HG03342 (cell line): ENCODE measurements around the gene EXOC1.
A peak's percentile ranks its signal among the peaks of the same experiment; 100 is the strongest.

Experiments
- ATAC-seq: cut with Tn5 transposase; IDR thresholded peaks from one replicate; pipeline ENCODE4 v1.9.1; 2021; ENCODE audit warnings: mild to moderate bottlenecking, moderate library complexity; ENCODE audit not compliant: unreplicated experiment

The EXOC1 gene

GRCh38 chr4:55849724-55850123 is 3.7 kb upstream of the EXOC1 start:
- ATAC-seq: no peak

GRCh38 chr4:55851885-55852284 is 1.6 kb upstream of the EXOC1 start:
- no peak for ATAC-seq

DNA sequence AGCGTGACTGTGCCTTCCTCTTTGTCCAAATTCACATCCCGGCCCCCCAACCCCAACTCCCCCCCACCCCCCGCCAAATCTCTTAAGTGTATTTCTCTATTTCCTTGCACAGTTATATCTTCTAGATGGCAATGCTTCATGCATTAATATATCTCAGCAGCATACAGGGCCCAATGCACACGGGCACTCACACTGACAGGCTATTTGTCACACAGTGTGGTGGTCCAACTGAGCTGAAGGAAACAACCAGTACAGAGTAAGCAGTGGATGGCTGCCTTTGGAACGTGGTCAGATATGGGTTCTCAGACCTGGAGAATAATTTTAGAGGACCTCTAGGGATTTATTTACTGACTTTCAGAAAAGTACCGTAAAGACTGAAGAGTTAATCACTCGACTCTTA is 681 bp downstream of the EXOC1 start:
- ATAC-seq: no peak

DNA sequence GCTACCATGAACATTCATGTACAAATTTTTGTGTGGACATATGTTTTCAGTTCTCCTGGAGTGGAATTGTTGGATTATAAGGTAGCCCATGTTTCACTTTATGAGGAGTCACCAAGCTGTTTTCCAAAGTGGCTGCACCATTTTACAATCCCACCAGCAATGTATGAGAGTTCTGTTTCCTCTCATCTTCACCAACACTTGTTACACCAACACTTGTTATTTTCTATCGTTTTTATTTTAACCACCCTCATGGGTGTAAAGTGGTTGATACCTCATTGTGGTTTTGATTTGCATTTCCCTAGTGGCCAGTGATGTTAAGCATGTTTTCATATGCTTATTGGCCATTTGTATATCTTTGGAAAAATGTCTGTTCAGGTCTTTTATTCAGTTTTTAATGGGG is 4.1 kb downstream of the EXOC1 start:
- no peak for ATAC-seq

DNA sequence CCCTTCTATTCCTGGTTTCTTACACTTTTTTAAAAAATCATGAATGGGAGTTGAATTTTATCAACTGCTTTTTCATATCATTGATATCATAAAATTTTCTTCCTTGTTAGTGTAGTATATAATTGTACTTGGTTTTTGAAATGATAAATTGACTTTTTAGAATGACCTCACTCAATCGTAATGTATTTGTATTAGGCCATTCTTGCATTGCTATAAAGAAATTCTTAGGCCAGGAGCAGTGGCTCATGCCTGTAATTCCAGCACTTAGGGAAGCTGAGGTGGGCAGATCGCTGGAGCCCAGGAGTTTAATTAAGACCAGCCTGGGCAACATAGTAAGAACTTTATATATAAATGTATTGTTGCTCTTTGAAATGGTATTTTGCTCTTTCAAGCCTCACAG is 6.3 kb downstream of the EXOC1 start:
- no peak for ATAC-seq

DNA sequence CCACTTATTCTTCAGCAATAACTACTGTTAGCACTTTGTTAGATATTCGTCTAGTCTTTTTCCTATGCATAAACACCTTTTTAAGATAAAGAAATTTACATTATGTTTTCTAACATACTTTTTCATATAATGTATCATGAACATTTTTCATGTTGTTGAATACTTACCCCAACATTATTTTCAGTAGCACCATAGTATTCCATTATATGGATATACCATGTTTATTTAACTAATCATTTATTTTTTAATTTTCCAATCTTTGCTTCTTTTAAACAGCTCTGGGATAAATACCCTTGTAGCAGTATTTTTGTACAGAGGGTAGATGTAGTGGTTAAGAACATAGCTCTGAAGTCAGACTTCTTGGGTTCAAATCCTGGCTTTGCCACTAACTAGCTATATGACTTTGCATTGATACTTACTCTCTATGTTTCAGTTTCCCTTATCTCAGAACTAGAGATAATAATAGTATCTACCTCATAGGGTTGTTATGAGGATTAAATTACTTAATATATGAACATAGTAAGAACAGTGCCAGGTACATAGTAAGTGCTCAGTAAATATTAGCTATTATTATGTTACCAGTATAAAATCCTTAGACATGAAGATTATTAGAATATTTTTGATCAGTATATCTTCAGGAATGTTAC is 11.3 kb downstream of the EXOC1 start:
- no peak for ATAC-seq

- no peak for ATAC-seq
Measured at GRCh38 chr4:55865228-55865806, 11.9 kb downstream of the EXOC1 start.

- peak; percentile 75 for ATAC-seq
Measured at GRCh38 chr4:55866290-55866907, 13.0 kb downstream of the EXOC1 start.

DNA sequence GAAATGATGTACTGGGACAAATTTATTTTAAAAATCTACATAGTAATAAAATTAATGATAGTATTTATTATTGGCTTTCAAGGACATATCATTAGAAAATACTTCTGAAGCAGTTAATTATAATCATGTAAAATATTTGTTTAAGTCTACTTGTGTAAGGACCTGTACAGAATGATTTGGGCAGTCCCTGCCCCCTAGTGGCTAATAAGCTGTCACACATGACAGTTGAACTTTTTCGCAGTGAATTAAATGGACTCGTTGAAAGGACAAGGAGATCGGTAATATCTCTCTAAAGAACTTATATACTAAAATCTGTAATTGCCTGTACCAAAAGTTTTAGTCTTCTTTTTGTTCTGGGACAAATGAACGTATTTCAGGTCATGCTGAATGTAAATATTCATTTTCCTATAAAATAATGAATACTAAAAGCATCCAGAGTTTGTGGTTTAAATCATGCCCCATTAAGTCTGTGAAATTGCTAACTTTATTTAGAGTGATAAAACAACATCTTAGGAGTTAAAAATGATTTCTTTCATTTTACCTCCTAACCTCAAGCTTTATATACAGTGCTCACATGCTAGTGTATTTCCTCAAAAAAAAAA is 13.6 kb downstream of the EXOC1 start:
- ATAC-seq: peak; percentile 86

DNA sequence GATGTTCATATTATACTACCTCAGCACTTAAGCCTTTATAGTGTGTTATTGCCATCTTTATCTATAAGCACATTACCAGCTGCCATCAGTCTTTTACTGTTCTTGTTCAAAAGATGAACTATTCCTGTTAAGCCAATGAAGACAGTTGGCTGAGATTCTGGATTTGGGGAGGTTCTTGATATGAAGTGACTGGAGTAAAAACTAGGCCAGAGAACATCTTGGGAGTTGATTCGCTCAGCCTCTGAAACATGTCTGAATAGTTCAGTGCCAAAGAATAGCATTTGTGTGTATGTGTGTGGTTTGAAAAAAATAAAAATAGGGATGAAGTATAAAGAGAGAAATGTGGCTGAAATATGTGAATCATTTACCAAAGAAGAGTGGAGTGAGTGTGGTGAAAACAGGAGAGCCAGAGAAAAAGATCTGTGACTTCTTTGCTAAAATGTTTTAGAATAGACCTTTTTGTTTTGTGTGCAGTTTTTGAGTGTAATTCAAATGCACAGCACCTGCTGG is 15.2 kb downstream of the EXOC1 start:
- ATAC-seq: no peak

DNA sequence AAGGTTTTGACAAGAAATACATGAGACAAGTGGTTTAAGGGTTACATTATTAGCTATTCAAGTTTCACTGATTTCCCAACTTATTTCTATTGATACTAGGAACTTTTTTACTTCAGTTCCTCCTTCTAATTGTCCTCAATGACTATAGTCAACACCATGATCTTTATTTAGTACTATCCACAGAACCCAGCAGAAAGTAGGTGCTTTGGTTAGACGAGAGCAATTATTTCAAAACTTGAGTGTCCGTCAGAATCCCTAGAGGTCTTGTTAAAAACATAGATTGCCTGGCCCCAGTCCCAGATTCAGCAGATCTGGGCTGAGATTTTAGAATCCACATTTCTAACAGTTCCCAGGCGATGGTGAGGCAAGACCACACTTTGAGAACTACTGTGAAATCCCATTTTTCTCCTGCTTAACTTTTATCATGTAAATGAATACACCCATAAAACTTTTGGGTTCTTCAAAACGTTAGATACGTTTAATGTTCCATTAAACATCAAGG is 17.9 kb downstream of the EXOC1 start:
- ATAC-seq: no peak

GRCh38 chr4:55874831-55875230 is 21.4 kb downstream of the EXOC1 start:
- ATAC-seq: no peak

- no peak for ATAC-seq
Measured at GRCh38 chr4:55876387-55876786, 22.9 kb downstream of the EXOC1 start.

- ATAC-seq: no peak
Measured at GRCh38 chr4:55879224-55879623, 25.8 kb downstream of the EXOC1 start.

DNA sequence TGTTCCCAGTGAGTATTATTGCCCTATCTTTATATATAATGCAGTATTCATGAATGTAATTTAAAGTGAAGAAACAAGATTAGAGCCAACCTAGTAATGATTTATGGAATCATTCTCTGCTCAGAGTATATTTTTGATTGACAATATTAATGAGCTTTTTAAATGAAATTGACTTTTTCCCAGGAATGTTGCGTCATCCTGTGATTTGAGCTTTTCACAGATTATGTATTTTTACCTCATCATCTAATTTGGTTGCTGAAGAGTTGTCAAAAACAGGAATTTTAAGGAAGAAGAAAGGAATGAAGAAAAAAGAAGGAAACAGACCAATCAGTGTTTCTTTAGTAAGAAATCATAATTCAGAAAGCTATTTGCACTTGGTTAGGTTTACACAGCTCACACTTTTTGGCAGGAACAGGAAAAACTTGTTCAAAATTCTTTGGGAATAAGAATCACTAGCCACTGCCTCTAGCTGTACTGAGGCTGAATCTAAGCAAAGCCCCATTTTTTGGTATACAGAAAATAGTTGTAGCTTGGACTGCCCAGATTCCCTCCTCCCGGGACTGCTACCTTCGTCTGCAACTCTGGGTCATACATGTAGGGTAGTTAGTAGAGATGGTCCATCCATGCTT is 27.3 kb downstream of the EXOC1 start:
- no peak for ATAC-seq

- ATAC-seq: no peak
Measured at GRCh38 chr4:55884093-55884850, 30.8 kb downstream of the EXOC1 start.

DNA sequence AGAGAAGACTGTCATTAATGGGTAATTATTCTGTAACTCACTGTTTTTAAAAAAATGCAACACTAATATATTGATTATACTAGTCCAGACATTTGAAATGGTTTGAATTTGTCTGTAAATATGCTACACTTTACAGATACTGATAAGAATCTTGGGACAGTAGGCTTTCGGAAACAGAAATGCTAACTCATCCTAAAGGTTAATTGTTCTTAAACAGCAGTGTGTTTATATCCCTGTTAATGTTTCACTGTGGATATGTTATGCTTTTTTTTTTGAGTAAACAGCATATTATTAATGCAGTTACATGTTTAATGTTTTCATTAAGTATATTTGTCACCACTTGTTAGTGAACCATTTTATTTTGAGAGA is 31.4 kb downstream of the EXOC1 start:
- ATAC-seq: no peak

- no peak for ATAC-seq
Measured at GRCh38 chr4:55887594-55887993, 34.1 kb downstream of the EXOC1 start.

DNA sequence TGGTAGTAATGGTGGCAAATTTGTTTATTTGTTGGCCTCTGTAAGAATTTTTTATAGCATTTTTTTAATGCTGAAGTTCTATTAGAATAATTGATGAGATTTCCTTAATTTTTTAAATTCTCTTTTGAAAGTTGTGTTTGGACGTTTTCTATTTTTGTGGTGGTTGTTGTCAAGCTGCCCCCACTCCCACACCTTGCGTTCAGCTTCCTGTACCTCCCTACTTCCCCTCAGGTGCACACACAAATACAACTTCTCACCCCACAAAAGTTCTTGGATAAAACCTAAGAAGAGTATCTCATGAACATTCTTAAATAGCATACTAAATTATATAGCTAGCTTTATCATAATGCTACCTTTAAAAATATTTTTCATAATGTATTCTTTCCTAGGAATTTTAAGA is 38.7 kb downstream of the EXOC1 start:
- no peak for ATAC-seq

DNA sequence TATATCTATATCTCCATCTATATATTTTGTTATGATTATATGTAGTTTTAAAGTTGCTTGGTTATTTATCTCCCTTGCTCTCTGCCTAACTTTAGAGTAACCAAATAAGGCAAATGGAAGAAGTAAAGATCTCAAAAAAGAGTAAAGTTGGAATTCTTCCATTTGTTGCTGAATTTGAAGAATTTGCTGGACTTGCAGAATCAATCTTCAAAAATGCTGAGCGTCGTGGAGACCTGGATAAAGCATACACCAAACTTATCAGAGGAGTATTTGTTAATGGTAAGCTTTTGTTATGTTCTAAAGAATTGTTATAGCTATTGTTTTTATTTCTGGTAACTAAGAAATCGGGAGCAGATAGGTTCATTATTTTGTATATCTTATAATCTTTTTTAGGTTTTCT is 43.2 kb downstream of the EXOC1 start:
- no peak for ATAC-seq

- ATAC-seq: no peak
Measured at GRCh38 chr4:55902677-55903076, 49.2 kb downstream of the EXOC1 start.
